MM.1S (cell line): ENCODE data around the gene ZNF718.

Experiments used
- DNase-seq: peaks from one replicate; pipeline ENCODE4 v3.0.0-alpha.2; 2015
- H2AFZ ChIP-seq: fragments of 300-600 bp; sonication (generic); 2 replicates; pipeline ENCODE4 v1.6.0; 2016; ENCODE audit warnings: antibody characterized with exemption, low read length
- H3F3A ChIP-seq: fragments of 300-600 bp; sonication (generic); 2 replicates; pipeline ENCODE4 v1.6.1; 2016; ENCODE audit warnings: mild to moderate bottlenecking, antibody characterized with exemption, low read length, moderate library complexity, mixed read lengths; ENCODE audit not compliant: insufficient read depth
- H3K27ac ChIP-seq: fragments of 300-600 bp; sonication (generic); 2 replicates; pipeline ENCODE4 v1.5.1; 2016; ENCODE audit warnings: mild to moderate bottlenecking, low read length
- H3K27me3 ChIP-seq: fragments of 300-600 bp; sonication (generic); replicated peaks from 2 replicates; pipeline ENCODE4 v1.6.0; 2016; ENCODE audit warnings: low read length; ENCODE audit not compliant: insufficient read depth
- H3K36me3 ChIP-seq: fragments of 300-600 bp; sonication (generic); replicated peaks from 2 replicates; pipeline ENCODE4 v1.6.1; 2016; ENCODE audit warnings: mild to moderate bottlenecking, low read length, mixed read lengths; ENCODE audit not compliant: insufficient read depth
- H3K4me1 ChIP-seq: fragments of 300-600 bp; sonication (generic); 2 replicates; pipeline ENCODE4 v1.6.1; 2016; ENCODE audit warnings: low read length, mixed read lengths
- H3K4me2 ChIP-seq: fragments of 300-600 bp; sonication (generic); 2 replicates; pipeline ENCODE4 v1.6.0; 2016; ENCODE audit warnings: low read depth, low read length
- H3K4me3 ChIP-seq: fragments of 300-600 bp; sonication (generic); 2 replicates; pipeline ENCODE4 v1.5.1; 2016; ENCODE audit warnings: low read length, mixed read lengths
- H3K79me2 ChIP-seq: fragments of 300-600 bp; sonication (generic); 2 replicates; pipeline ENCODE4 v1.6.1; 2016; ENCODE audit warnings: mixed run types, low read length, mixed read lengths
- H3K9ac ChIP-seq: fragments of 300-600 bp; sonication (generic); 2 replicates; pipeline ENCODE4 v1.6.1; 2016; ENCODE audit warnings: low read length, mixed read lengths
- H3K9me2 ChIP-seq: fragments of 300-600 bp; sonication (generic); replicated peaks from 2 replicates; pipeline ENCODE4 v1.6.1; 2016; ENCODE audit warnings: mild to moderate bottlenecking, low read length, mixed read lengths; ENCODE audit not compliant: insufficient read depth
- H3K9me3 ChIP-seq: fragments of 300-600 bp; sonication (generic); replicated peaks from 2 replicates; pipeline ENCODE4 v1.6.1; 2016; ENCODE audit warnings: mild to moderate bottlenecking, low read length, mixed read lengths; ENCODE audit not compliant: insufficient read depth
- H4K20me1 ChIP-seq: fragments of 300-600 bp; sonication (generic); 2 replicates; pipeline ENCODE4 v1.6.1; 2016; ENCODE audit warnings: mild to moderate bottlenecking, low read length, moderate library complexity, mixed read lengths; ENCODE audit not compliant: insufficient read depth
- EZH2 ChIP-seq: fragments of 300-600 bp; sonication (generic); optimal IDR thresholded peaks from 2 replicates; pipeline ENCODE3; 2017; ENCODE audit warnings: low read depth, mild to moderate bottlenecking, antibody characterized with exemption, low read length, mixed read lengths
- EZH2phosphoT487 ChIP-seq: fragments of 300-600 bp; sonication (generic); IDR thresholded peaks from 2 replicates; pipeline ENCODE4 v1.6.1; 2018; ENCODE audit warnings: antibody characterized with exemption, low read length
- TF ChIP-seq, protein P1 (sequence below): fragments of 300-600 bp; sonication (generic); IDR thresholded peaks from 2 replicates; pipeline ENCODE4 v1.5.1; 2016; ENCODE audit warnings: antibody characterized with exemption, low read length, mixed read lengths

The ZNF718 gene

DNA sequence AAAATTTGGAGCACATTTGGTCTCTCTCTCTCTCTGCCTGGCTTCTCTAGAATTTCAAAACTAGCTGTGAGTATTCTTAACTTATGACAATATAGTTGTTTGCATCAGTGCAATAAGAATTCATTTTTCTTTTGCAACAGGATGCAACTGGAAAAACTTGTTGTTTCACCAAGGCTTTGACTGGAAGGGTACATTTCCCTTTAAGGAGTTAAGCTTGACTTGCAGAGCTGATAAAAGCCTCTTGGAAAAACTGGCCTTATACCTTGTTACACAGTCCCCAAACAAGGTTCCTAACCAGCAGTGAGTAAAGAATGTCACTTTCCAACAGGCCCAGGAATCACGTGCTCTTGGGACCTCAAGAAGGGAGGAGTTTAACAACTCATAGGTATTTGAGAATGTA is 25.9 kb upstream of the ZNF718 start:
- TF ChIP-seq, protein P1, sequence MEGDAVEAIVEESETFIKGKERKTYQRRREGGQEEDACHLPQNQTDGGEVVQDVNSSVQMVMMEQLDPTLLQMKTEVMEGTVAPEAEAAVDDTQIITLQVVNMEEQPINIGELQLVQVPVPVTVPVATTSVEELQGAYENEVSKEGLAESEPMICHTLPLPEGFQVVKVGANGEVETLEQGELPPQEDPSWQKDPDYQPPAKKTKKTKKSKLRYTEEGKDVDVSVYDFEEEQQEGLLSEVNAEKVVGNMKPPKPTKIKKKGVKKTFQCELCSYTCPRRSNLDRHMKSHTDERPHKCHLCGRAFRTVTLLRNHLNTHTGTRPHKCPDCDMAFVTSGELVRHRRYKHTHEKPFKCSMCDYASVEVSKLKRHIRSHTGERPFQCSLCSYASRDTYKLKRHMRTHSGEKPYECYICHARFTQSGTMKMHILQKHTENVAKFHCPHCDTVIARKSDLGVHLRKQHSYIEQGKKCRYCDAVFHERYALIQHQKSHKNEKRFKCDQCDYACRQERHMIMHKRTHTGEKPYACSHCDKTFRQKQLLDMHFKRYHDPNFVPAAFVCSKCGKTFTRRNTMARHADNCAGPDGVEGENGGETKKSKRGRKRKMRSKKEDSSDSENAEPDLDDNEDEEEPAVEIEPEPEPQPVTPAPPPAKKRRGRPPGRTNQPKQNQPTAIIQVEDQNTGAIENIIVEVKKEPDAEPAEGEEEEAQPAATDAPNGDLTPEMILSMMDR, result no peak
- TF ChIP-seq EZH2phosphoT487 (no peak), EZH2 (no peak)
- no peak for DNase-seq
- H3K9me3 ChIP-seq, result no peaks in the 10 kb centered on the region
- H2AFZ ChIP-seq, result no peak overlapping the region
- H3K4me3 ChIP-seq, result no peak overlapping the region
- no peaks in the 10 kb centered on the region for H3K36me3 ChIP-seq
- no peaks in the 10 kb centered on the region for H3K9me2 ChIP-seq
- no peak overlapping the region for H3K9ac ChIP-seq
- H3K27ac ChIP-seq, result no peak overlapping the region
- no peaks in the 10 kb centered on the region for H3K27me3 ChIP-seq
- H3K4me1 ChIP-seq, result no peaks in the 10 kb centered on the region
- H3F3A ChIP-seq, result no peaks in the 10 kb centered on the region
- H3K79me2 ChIP-seq, result no peaks in the 10 kb centered on the region
- H4K20me1 ChIP-seq, result no peaks in the 10 kb centered on the region
- no peak overlapping the region for H3K4me2 ChIP-seq

GRCh38 chr4:99863-100262 is 24.4 kb upstream of the ZNF718 start:
- no peaks in the 10 kb centered on the region for H3K9me2 ChIP-seq
- no peaks in the 10 kb centered on the region for H3K4me1 ChIP-seq
- DNase-seq, result no peak
- H3K36me3 ChIP-seq, result no peaks in the 10 kb centered on the region
- H3K4me3 ChIP-seq, result no peak overlapping the region
- H2AFZ ChIP-seq, result no peak overlapping the region
- H3K4me2 ChIP-seq, result no peak overlapping the region
- H3F3A ChIP-seq, result no peaks in the 10 kb centered on the region
- no peaks in the 10 kb centered on the region for H3K9me3 ChIP-seq
- no peaks in the 10 kb centered on the region for H3K79me2 ChIP-seq
- H3K9ac ChIP-seq, result no peak overlapping the region
- H4K20me1 ChIP-seq, result no peaks in the 10 kb centered on the region
- TF ChIP-seq, protein P1, result no peak
- TF ChIP-seq EZH2phosphoT487 (no peak), EZH2 (no peak)
- H3K27me3 ChIP-seq, result no peaks in the 10 kb centered on the region
- no peak overlapping the region for H3K27ac ChIP-seq

DNA sequence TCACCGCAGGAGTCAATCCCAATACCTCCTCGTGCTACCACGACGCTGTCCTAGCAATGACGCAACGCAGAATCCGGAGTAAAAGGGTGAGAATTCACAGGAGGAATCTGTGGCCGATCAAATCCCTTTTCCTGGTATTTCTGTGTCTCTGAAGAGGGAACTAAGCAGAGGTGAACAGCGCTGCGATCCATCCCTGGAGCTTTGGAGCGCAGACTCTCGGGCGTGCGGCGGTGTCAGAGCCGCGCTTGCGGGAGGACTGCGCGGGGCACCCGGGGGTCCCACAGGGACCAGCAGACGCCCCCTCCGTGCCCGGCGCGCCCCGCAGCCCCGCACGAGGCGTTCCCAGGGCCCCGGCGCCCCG is 17.2 kb upstream of the ZNF718 start:
- H3K4me2 ChIP-seq, result no peak overlapping the region
- TF ChIP-seq EZH2 (no peak), EZH2phosphoT487 (no peak)
- TF ChIP-seq, protein P1, result no peak
- H3K4me3 ChIP-seq, result no peak overlapping the region
- H3K4me1 ChIP-seq, result no peaks in the 10 kb centered on the region
- no peaks in the 10 kb centered on the region for H3F3A ChIP-seq
- H3K36me3 ChIP-seq, result no peaks in the 10 kb centered on the region
- DNase-seq, result no peak
- H4K20me1 ChIP-seq, result no peaks in the 10 kb centered on the region
- H3K9me3 ChIP-seq, result no peaks in the 10 kb centered on the region
- H3K27me3 ChIP-seq, result no peaks in the 10 kb centered on the region
- H2AFZ ChIP-seq, result no peak overlapping the region
- H3K9me2 ChIP-seq, result no peaks in the 10 kb centered on the region
- no peaks in the 10 kb centered on the region for H3K79me2 ChIP-seq
- no peak overlapping the region for H3K27ac ChIP-seq
- H3K9ac ChIP-seq, result no peak overlapping the region
